Activated CD8-positive, alpha-beta memory T cell treated with anti-CD3 and anti-CD28 coated beads for 36 hours (primary cell): Measurements from ENCODE around the gene SPATA31C2. TPM values are rescaled to one million over a fixed set of nuclear protein-coding genes. Genes with fewer than 3 reads are reported as not detected.
"Not testable (repeated sequence)": the region's sequence is repeated elsewhere in the genome, so short reads cannot be mapped to it uniquely, and the experiment has no call there.

Source experiments
- CTCF ChIA-PET: fragments of 350-600 bp; sonication (Branson Sonifier 250); formaldehyde crosslinking; loops from one replicate; lab custom pipeline; 2021; ENCODE audit warnings: antibody characterized with exemption; lab: Charles Lee
- POLR2A ChIA-PET: fragments of 350-600 bp; sonication (Branson Sonifier 250); formaldehyde crosslinking; loops from one replicate; lab custom pipeline; 2021; ENCODE audit warnings: antibody characterized with exemption; lab: Charles Lee
- total RNA-seq, 2 experiments: library from RNA; stranded (reverse); gene quantifications; one replicate each; pipeline ENCODE4 v1.2.3, GENCODE V29; 2021

The SPATA31C2 gene
- under 1 TPM in 1 of 2 experiments, not detected in 1; 0.04 TPM for total RNA-seq

DNA sequence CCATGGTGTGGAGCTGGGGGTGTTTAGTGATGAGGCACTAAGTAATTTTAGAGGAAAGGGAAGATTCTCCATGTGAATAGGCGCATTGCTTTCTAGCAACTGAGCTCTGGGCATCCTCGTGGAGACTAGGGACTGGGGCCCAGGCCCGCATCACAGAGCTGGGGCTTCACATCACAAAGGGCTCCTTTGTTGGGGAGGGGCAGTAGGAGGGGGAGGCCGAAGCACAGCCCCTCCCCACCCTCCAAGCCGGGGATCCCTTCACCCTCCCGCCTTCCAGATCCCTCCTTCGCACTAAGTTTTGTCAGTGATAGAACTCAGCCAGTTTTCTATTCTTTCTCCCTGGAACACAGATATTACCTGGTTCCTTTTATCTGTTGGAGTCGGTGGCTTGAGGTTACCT, at the start of gene SPATA31C2:
Gene SPATA31C2 (minus strand): TSS at position 101 of the 400 bp plus-strand sequence. CDS start 29 bp downstream, at position 72.
- CTCF ChIA-PET, POLR2A ChIA-PET: not testable (repeated sequence)

GRCh38 chr9:88187631-88188030, 49.4 kb upstream of the SPATA31C2 start:
- ChIA-PET POLR2A (no interaction called here), CTCF (no interaction called here)

- CTCF ChIA-PET, result interaction anchor here (1.5 kb wide), 1 partner anchor 10 kb away, joined by 4 read pairs; no protein-coding TSS in a partner anchor
- POLR2A ChIA-PET, result no interaction called here
Observed at GRCh38 chr9:88186495-88187110, 48.3 kb upstream of the SPATA31C2 start.

- POLR2A ChIA-PET, result no interaction called here
- CTCF ChIA-PET, result no interaction called here
Observed at GRCh38 chr9:88184976-88185375, 46.7 kb upstream of the SPATA31C2 start.

GRCh38 chr9:88183798-88184495, 45.7 kb upstream of the SPATA31C2 start:
- POLR2A ChIA-PET, result no interaction called here
- CTCF ChIA-PET, result interaction anchor here (0.5 kb wide), 1 partner anchor 477 kb away, joined by 3 read pairs; no protein-coding TSS in a partner anchor

- ChIA-PET CTCF (no interaction called here), POLR2A (no interaction called here)
Observed at GRCh38 chr9:88182501-88182900, 44.2 kb upstream of the SPATA31C2 start.

- POLR2A ChIA-PET, result no interaction called here
- CTCF ChIA-PET, result no interaction called here
Observed at GRCh38 chr9:88180081-88180765, 41.9 kb upstream of the SPATA31C2 start.

GRCh38 chr9:88179062-88179521, 40.8 kb upstream of the SPATA31C2 start:
- CTCF ChIA-PET, result no interaction called here

GRCh38 chr9:88178641-88179040, 40.4 kb upstream of the SPATA31C2 start:
- POLR2A ChIA-PET, result no interaction called here
- CTCF ChIA-PET, result no interaction called here

More at GRCh38 chr9:88179062-88179521, 40.8 kb upstream of the SPATA31C2 start:
- POLR2A ChIA-PET, result no interaction called here

GRCh38 chr9:88177371-88177770, 39.1 kb upstream of the SPATA31C2 start:
- CTCF ChIA-PET, result no interaction called here

GRCh38 chr9:88174324-88174723, 36.0 kb upstream of the SPATA31C2 start:
- ChIA-PET POLR2A (no interaction called here), CTCF (no interaction called here)

More at GRCh38 chr9:88177371-88177770, 39.1 kb upstream of the SPATA31C2 start:
- POLR2A ChIA-PET, result no interaction called here

- ChIA-PET CTCF (no interaction called here), POLR2A (no interaction called here)
Observed at GRCh38 chr9:88173378-88173999, 35.2 kb upstream of the SPATA31C2 start.

DNA sequence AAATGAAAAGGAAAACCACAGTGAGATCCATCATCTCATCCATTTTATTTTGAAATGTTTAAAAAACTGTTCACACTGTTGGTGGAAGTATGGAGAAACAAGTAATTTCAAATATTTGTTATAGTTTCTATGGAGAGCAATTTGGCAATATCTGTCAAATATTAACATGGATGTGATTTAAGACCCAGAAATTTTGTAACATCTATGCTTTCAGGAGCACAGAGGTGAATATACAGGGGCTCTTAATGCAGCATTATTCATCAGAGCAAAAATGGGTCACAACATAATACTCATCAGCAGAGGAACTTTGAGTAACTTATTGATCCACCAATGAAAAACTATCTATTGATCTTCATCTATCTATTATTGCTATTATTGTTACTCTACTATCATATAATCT, 31.4 kb upstream of the SPATA31C2 start:
- ChIA-PET CTCF (no interaction called here), POLR2A (no interaction called here)

GRCh38 chr9:88168564-88168963, 30.3 kb upstream of the SPATA31C2 start:
- ChIA-PET POLR2A (no interaction called here), CTCF (no interaction called here)

DNA sequence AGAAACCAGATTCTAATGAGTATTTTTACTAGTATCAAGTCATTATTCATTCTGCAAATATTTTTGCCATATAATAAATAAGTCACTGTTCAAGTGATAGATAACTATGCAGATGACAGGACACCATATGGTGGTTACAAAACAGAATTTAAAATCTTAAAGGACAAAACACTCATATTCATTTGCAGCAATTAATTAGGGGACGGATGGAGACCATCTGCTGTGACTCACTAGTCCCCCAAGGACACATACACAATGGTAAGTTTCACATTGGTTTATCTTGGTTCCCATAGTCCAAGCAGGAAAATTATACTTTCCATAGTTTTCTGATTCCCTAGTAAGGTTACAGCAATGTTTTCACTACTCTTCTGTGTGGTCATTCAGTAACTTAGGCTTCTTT, 28.4 kb upstream of the SPATA31C2 start:
- CTCF ChIA-PET, result interaction anchor here (1.2 kb wide), 1 partner anchor 10 kb away, joined by 3 read pairs; no protein-coding TSS in a partner anchor
- POLR2A ChIA-PET, result no interaction called here

DNA sequence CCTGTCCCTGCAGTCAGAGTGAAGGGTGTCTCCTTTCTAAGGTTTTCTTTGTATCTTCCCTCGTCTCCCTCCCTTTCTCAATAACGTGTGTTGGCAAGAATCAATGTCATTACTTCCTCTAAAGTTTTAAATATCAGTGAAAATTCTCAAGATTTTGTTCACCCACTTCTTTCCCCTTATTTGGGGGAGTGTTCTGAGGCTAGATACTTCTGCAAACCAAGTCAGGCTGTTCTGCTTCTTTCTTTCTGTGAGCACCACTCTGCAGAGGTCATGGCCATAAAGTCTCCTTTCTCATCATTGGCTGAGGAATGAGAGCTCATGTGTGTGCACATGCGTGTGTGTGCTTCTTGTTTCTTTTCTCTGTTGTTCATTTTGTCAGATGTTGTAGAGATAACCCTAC, 26.6 kb upstream of the SPATA31C2 start:
- ChIA-PET CTCF (no interaction called here), POLR2A (no interaction called here)

GRCh38 chr9:88161144-88161543, 22.9 kb upstream of the SPATA31C2 start:
- CTCF ChIA-PET, result no interaction called here
- POLR2A ChIA-PET, result no interaction called here

DNA sequence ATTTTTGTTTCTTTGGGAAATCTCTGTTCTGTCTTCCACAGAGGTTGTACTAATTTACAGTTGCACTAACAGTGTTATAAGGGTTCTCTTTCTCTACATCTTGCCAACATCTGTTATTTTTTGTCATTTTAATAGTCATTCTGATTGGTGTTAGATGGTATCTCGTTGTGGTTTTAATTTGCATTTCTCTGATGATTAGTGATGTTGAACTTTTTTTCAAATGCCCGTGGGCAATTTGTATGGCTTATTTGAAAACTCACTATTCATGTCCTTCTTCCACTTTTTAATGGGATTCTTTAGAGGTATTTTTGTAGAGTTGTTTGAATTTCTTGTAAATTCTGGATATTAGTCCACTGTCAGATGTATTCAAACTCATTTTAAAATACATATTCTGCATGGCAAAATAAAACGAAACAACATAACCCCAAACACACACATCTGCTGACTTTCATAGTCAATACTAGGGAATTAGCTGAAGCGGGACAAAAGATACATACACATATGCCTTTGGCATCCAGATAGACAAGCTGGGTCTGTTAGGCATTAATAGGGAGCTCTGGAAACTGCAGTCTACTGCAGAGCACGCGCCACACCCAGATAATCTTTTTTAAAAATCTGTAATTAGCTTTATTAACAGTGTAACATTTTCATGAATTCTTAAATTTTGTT, 5.8 kb upstream of the SPATA31C2 start:
- ChIA-PET POLR2A (no interaction called here), CTCF (no interaction called here)

DNA sequence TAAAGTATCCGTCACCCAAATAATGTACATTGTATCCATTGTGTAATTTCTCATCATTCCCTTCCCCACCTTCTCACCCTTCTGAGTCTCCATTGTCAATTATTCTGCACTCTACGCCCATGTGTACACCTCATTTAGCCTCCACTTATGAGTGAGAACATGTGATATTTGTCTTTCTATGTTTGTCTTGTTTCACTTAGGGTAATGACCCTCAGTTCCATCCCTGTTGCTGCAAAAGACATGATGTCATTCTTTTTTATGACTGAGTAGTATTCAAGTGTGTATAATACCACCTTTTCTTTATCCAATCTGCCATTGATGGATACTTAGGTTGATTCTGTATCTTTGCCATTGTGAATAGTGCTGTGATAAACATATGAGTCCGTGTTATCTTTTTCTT, 4.9 kb upstream of the SPATA31C2 start:
- CTCF ChIA-PET, result no interaction called here
- POLR2A ChIA-PET, result no interaction called here
